ENCODE data around the gene AKIRIN1. TPM values are rescaled to one million over a fixed set of nuclear protein-coding genes. Genes with fewer than 3 reads are reported as not detected.
"Not testable (repeated sequence)": the region's sequence is repeated elsewhere in the genome, so short reads cannot be mapped to it uniquely, and the experiment has no call there.

The AKIRIN1 gene
- total RNA-seq, 1 experiment from 2014 or later = 80.0 TPM

DNA sequence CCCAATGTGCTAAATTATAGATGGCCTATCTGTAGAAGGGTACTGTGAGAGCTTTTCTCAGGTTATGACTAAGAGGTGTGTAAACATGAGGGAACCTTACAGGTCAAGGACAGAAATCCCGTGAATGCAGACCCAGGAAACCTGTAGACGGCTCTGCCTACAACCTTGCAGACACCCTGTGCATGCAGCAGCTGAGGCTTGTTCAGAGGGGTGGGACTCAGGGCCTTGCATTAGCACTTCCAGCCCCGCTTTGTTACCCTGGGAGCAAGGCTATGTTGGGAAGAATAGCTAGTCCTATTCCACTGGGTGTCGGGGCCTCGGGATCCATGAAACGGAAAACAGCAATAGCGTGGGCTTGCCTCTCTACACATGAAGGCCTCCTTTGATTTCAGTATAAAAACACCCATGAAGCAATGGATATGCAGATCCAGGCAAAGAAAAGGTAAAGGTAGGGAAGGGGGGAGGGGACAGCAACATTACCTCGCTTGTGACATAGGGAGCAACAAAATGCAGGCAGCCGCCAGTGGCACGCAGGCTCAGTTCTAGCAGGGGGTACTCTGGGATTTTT is 25.6 kb downstream of the AKIRIN1 start:
- POLR2A ChIA-PET (ENCODE audit: unreplicated experiment) = no interaction called here
- CTCF ChIA-PET = no interaction called here

DNA sequence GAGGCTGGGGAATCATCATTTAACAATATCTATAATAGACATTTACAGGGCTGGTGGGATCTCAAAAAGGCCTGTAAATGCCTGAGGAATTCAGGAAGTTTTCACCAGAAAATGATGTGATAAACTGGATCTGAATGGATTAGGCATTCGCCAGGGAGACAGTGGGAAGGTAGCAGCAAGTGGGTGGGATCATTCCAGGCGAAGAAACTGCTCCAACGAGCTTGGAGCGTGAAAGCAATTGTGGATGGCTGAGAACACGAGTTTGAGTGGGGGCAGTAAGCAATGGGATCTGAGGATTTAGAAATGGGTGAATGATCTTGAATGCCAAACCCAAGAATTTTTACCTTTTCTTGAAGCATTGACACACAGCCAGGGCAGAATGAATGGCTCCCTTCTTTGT is 26.2 kb downstream of the AKIRIN1 start:
- Histone ChIP-seq H3K27ac (no peak overlapping the region), H3F3A (ENCODE audit: insufficient read depth, low read depth) (peaks cover 14% of the 10 kb centered on the region; the same call in 1 of the 2 replicates), H3K4me1 (replicated peaks; ENCODE audit: insufficient read depth) (0 out of 2 replicates have a peak, but pooled peaks cover 5% of the 10 kb centered on the region), H3K79me2 (ENCODE audit: low read depth) (no peaks in the 10 kb centered on the region), H3K4me2 (no peak overlapping the region), H3K27me3 (ENCODE audit: insufficient read depth, low read depth) (no peaks in the 10 kb centered on the region), H2AFZ (no peak overlapping the region), H3K9me2 (ENCODE audit: insufficient read depth) (no peaks in the 10 kb centered on the region), H3K36me3 (ENCODE audit: low read depth) (no peaks in the 10 kb centered on the region), H3K4me3 (no peak overlapping the region), H3K9me3 (ENCODE audit: insufficient read depth, low read depth) (no peaks in the 10 kb centered on the region), H4K20me1 (ENCODE audit: insufficient read depth) (no peaks in the 10 kb centered on the region)
- CTCF ChIA-PET = no interaction called here
- TF ChIP-seq CTCF (conservative IDR thresholded peaks at IDR 0.05) = no peak
- TF ChIP-seq EZH2 (IDR thresholded peaks at IDR 0.05; ENCODE audit: low read depth) = no peak
- intact Hi-C loops (cut with micrococcal nuclease; ENCODE audit: unreplicated experiment) = no loop called here
- BruUV-seq (replicated peaks) = no TSS peak
- no peak for DNase-seq
- POLR2A ChIA-PET (ENCODE audit: unreplicated experiment) = no interaction called here

More for the DNA sequence above, 25.6 kb downstream of the AKIRIN1 start:
- Histone ChIP-seq H2AFZ (no peak overlapping the region), H3F3A (ENCODE audit: insufficient read depth, low read depth) (peaks cover 20% of the 10 kb centered on the region; the same call in 1 of the 2 replicates), H3K4me2 (no peak overlapping the region), H4K20me1 (ENCODE audit: insufficient read depth) (no peaks in the 10 kb centered on the region), H3K27me3 (ENCODE audit: insufficient read depth, low read depth) (no peaks in the 10 kb centered on the region), H3K36me3 (ENCODE audit: low read depth) (no peaks in the 10 kb centered on the region; the same call in 1 of the 2 replicates), H3K27ac (no peak overlapping the region), H3K79me2 (ENCODE audit: low read depth) (no peaks in the 10 kb centered on the region), H3K9me2 (ENCODE audit: insufficient read depth) (no peaks in the 10 kb centered on the region), H3K4me3 (no peak overlapping the region), H3K4me1 (replicated peaks; ENCODE audit: insufficient read depth) (0 out of 2 replicates have a peak, but pooled peaks cover 5% of the 10 kb centered on the region), H3K9me3 (ENCODE audit: insufficient read depth, low read depth) (no peaks in the 10 kb centered on the region)
- TF ChIP-seq EZH2 (IDR thresholded peaks at IDR 0.05; ENCODE audit: low read depth) = no peak
- no TSS peak for BruUV-seq (replicated peaks)
- no peak for DNase-seq
- intact Hi-C loops (cut with micrococcal nuclease; ENCODE audit: unreplicated experiment) = no loop called here

DNA sequence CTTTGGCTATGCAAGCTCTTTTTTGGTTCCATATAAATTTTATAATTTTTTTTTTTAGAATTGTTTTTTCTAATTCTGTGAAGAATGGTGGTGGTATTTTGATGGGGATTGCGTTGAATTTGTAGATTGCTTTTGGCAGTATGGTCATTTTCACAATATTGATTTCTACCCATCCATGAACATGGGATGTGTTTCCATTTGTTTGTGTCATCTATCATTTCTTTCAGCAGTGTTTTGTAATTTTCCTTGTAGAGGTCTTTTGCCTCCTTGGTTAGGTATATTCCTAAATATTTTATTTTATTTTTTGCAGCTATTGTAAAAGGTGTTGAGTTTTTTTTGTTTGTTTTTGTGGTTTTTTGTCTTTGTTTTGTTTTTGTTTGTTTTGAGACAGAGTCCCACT is 29.4 kb downstream of the AKIRIN1 start:
- CTCF ChIA-PET = interaction anchor here (0.6 kb wide), 1 partner anchor 17 kb away, joined by 3 read pairs; no protein-coding TSS in a partner anchor
- BruUV-seq (replicated peaks); H3K4me2 ChIP-seq; H3K9me2 ChIP-seq (ENCODE audit: insufficient read depth); H3K9me3 ChIP-seq (ENCODE audit: insufficient read depth, low read depth); H3K79me2 ChIP-seq (ENCODE audit: low read depth); POLR2A ChIA-PET (ENCODE audit: unreplicated experiment); H3K4me1 ChIP-seq (replicated peaks; ENCODE audit: insufficient read depth); H3K36me3 ChIP-seq (ENCODE audit: low read depth); H3K27me3 ChIP-seq (ENCODE audit: insufficient read depth, low read depth); intact Hi-C loops (cut with micrococcal nuclease; ENCODE audit: unreplicated experiment); H2AFZ ChIP-seq; H3K4me3 ChIP-seq; H3K27ac ChIP-seq; H4K20me1 ChIP-seq (ENCODE audit: insufficient read depth); DNase-seq: not testable (repeated sequence)
- H3F3A ChIP-seq (ENCODE audit: insufficient read depth, low read depth) = peaks cover 11% of the 10 kb centered on the region; the same call in 1 of the 2 replicates

DNA sequence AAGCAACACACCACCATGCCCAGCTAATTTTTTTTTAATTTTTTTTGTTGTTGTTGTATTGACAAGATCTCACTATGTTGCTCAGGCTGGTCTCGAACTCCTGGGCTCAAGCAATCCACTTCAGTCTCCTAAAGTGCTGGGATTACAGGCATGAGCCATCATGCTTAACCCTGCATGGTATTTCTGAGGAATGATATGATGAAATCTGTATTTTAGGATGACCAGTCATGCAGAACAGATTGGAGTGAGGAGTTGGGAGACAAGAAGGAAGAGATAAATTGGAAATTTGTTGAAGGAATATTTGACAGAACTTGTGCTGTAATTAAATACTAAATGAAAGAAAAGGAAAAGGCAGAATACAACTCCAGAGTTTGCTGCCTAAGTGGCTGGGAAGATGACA is 30.4 kb downstream of the AKIRIN1 start:
- CTCF ChIA-PET = no interaction called here
- H3K4me1 ChIP-seq (replicated peaks; ENCODE audit: insufficient read depth) = peaks cover 7% of the 10 kb centered on the region
- no peaks in the 10 kb centered on the region for H3K27me3 ChIP-seq (ENCODE audit: insufficient read depth, low read depth)
- no peaks in the 10 kb centered on the region for H4K20me1 ChIP-seq (ENCODE audit: insufficient read depth)
- H3K4me3 ChIP-seq = no peak overlapping the region
- no peak overlapping the region for H3K4me2 ChIP-seq
- H3K9me2 ChIP-seq (ENCODE audit: insufficient read depth) = no peaks in the 10 kb centered on the region
- DNase-seq = no peak
- H3F3A ChIP-seq (ENCODE audit: insufficient read depth, low read depth) = peaks cover 5% of the 10 kb centered on the region; the same call in 1 of the 2 replicates
- peaks cover 2% of the 10 kb centered on the region for H3K79me2 ChIP-seq (ENCODE audit: low read depth)
- intact Hi-C loops (cut with micrococcal nuclease; ENCODE audit: unreplicated experiment) = no loop called here
- TF ChIP-seq EZH2 (IDR thresholded peaks at IDR 0.05; ENCODE audit: low read depth) (no peak), CTCF (conservative IDR thresholded peaks at IDR 0.05) (no peak)
- no peak overlapping the region for H2AFZ ChIP-seq
- H3K27ac ChIP-seq = no peak overlapping the region
- BruUV-seq (replicated peaks) = no TSS peak
- no peaks in the 10 kb centered on the region for H3K36me3 ChIP-seq (ENCODE audit: low read depth)
- POLR2A ChIA-PET (ENCODE audit: unreplicated experiment) = interaction anchor here (0.6 kb wide), 1 partner anchor 132 kb away, joined by 10 read pairs; no protein-coding TSS in a partner anchor
- no peaks in the 10 kb centered on the region for H3K9me3 ChIP-seq (ENCODE audit: insufficient read depth, low read depth)

Data from PC-9 (cell line).